ENCODE data around the gene ZSWIM4. TPM values are rescaled to one million over a fixed set of nuclear protein-coding genes. Genes with fewer than 3 reads are reported as not detected.

The ZSWIM4 gene
- total and polyA plus RNA-seq, 10 of the 15 experiments (the other 5 are each of a cell fraction or from before 2014, with no cell fraction given) = 0.73 to 11.1 (median 1.8) TPM; not detected in 2

GRCh38 chr19:13873834-13874515 lies 78.7 kb downstream of the ZSWIM4 start:
- Histone ChIP-seq H3K9ac (ENCODE audit: control insufficient read depth, insufficient read depth, low read length) (no peak overlapping the region), H3K4me2 (ENCODE audit: control insufficient read depth, insufficient read depth) (no peak overlapping the region), H4K20me1 (ENCODE audit: control insufficient read depth, insufficient read depth) (no peaks in the 10 kb centered on the region), H3K27me3 (replicated peaks in 1 of 2; ENCODE audit: control insufficient read depth in 2 of 2, insufficient read depth in 2 of 2, low read length in 1 of 2) (no peaks in the 10 kb centered on the region), H3K79me2 (ENCODE audit: control insufficient read depth, insufficient read depth, low read length) (no peaks in the 10 kb centered on the region), H3K4me1 (ENCODE audit: control insufficient read depth, insufficient read depth, low read length) (no peaks in the 10 kb centered on the region), H3K9me3 (replicated peaks; ENCODE audit: control insufficient read depth, insufficient read depth, low read length) (no peaks in the 10 kb centered on the region), H3K4me3 (no peak overlapping the region), H3K36me3 (ENCODE audit: control insufficient read depth in 2 of 2, insufficient read depth in 2 of 2, low read length in 1 of 2) (no peaks in the 10 kb centered on the region), H3K27ac (ENCODE audit: control insufficient read depth, insufficient read depth) (no peak overlapping the region), H2AFZ (ENCODE audit: control insufficient read depth, low read depth, low read length) (no peak overlapping the region)
- POLR2A ChIA-PET = interaction anchor here (0.6 kb wide), 1 partner anchor 15 kb away, joined by 3 read pairs; no protein-coding TSS in a partner anchor
- no TSS peak for BruUV-seq (replicated peaks)
- no peak for FAIRE-seq
- WGBS (ENCODE audit: insufficient coverage, insufficient replicate concordance, low lambda C conversion rate, missing lambda C conversion rate) = 77% methylated on average over 35 of the region's 35 CpGs
- RAD21 ChIA-PET (ENCODE audit: unreplicated experiment) = no interaction called here
- TF ChIP-seq MEF2B (IDR thresholded peaks at IDR 0.05; ENCODE audit: partially characterized antibody, poor library complexity, severe bottlenecking) (no peak), BCL11A (IDR thresholded peaks at IDR 0.05; ENCODE audit: low read depth, low read length) (no peak), NFIC (IDR thresholded peaks at IDR 0.05; ENCODE audit: low read depth, low read length) (no peak)
- intact Hi-C loops (cut with micrococcal nuclease; ENCODE audit: unreplicated experiment) = no loop called here
- no peak for ATAC-seq
- CTCF ChIA-PET = interaction anchor here (3.1 kb wide), 1 partner anchor 11 kb away, joined by 13 read pairs; no protein-coding TSS in a partner anchor
- SMC1A ChIA-PET (ENCODE audit: uncharacterized antibody, unreplicated experiment) = no interaction called here
- no peak for DNase-seq (ENCODE audit: low read depth, low spot score)
- in situ Hi-C loops (cut with MboI) = no loop called here

GRCh38 chr19:13875824-13876223 lies 80.6 kb downstream of the ZSWIM4 start:
- intact Hi-C loops (cut with micrococcal nuclease; ENCODE audit: unreplicated experiment) = no loop called here
- H3K9me3 ChIP-seq (replicated peaks; ENCODE audit: control insufficient read depth, insufficient read depth, low read length) = no peaks in the 10 kb centered on the region
- ATAC-seq (no peak), FAIRE-seq (no peak), DNase-seq (ENCODE audit: low read depth, low spot score) (no peak)
- H3K4me1 ChIP-seq (ENCODE audit: control insufficient read depth, insufficient read depth, low read length) = peaks cover 6% of the 10 kb centered on the region
- no peak overlapping the region for H3K9ac ChIP-seq (ENCODE audit: control insufficient read depth, insufficient read depth, low read length)
- H3K4me2 ChIP-seq (ENCODE audit: control insufficient read depth, insufficient read depth) = no peak overlapping the region
- no peak overlapping the region for H3K4me3 ChIP-seq
- H3K27ac ChIP-seq (ENCODE audit: control insufficient read depth, insufficient read depth) = no peak overlapping the region
- no peak overlapping the region for H2AFZ ChIP-seq (ENCODE audit: control insufficient read depth, low read depth, low read length)
- H4K20me1 ChIP-seq (ENCODE audit: control insufficient read depth, insufficient read depth) = no peaks in the 10 kb centered on the region
- CTCF ChIA-PET = interaction anchor here (0.9 to 6.8 kb wide), 4 partner anchors 13 to 260 kb away, joined by 3 to 43 read pairs (median 8); partner anchors contain the start of gene ASF1B
- in situ Hi-C loops (cut with MboI) = loop anchor here (25.0 kb wide), 1 partner anchor 461 kb away; no protein-coding TSS in a partner anchor
- POLR2A ChIA-PET = interaction anchor here (0.6 kb wide), 1 partner anchor 486 kb away, joined by 3 read pairs; no protein-coding TSS in a partner anchor
- RAD21 ChIA-PET (ENCODE audit: unreplicated experiment) = no interaction called here
- SMC1A ChIA-PET (ENCODE audit: uncharacterized antibody, unreplicated experiment) = interaction anchor here (0.7 to 1.2 kb wide), 2 partner anchors 14 to 196 kb away, joined by 3 read pairs; no protein-coding TSS in a partner anchor
- no peaks in the 10 kb centered on the region for H3K27me3 ChIP-seq (replicated peaks in 1 of 2; ENCODE audit: control insufficient read depth in 2 of 2, insufficient read depth in 2 of 2, low read length in 1 of 2)
- no peaks in the 10 kb centered on the region for H3K79me2 ChIP-seq (ENCODE audit: control insufficient read depth, insufficient read depth, low read length)
- no TSS peak for BruUV-seq (replicated peaks)
- 55% methylated on average over 5 of the region's 5 CpGs for WGBS (ENCODE audit: insufficient coverage, insufficient replicate concordance, low lambda C conversion rate, missing lambda C conversion rate)
- H3K36me3 ChIP-seq (ENCODE audit: control insufficient read depth in 2 of 2, insufficient read depth in 2 of 2, low read length in 1 of 2) = no peaks in the 10 kb centered on the region
- no peak for TF ChIP-seq MTA3 (IDR thresholded peaks at IDR 0.05; ENCODE audit: borderline replicate concordance, low read length)
- TF ChIP-seq BRCA1 (IDR thresholded peaks at IDR 0.05; ENCODE audit: low read depth, low read length) = no peak
- TF ChIP-seq PKNOX1 (IDR thresholded peaks at IDR 0.05) = no peak
- TF ChIP-seq NR2F1 (conservative IDR thresholded peaks at IDR 0.05) = no peak
- no peak for TF ChIP-seq ASH2L (IDR thresholded peaks at IDR 0.05; ENCODE audit: borderline replicate concordance, low read depth)
- TF ChIP-seq, protein P1, sequence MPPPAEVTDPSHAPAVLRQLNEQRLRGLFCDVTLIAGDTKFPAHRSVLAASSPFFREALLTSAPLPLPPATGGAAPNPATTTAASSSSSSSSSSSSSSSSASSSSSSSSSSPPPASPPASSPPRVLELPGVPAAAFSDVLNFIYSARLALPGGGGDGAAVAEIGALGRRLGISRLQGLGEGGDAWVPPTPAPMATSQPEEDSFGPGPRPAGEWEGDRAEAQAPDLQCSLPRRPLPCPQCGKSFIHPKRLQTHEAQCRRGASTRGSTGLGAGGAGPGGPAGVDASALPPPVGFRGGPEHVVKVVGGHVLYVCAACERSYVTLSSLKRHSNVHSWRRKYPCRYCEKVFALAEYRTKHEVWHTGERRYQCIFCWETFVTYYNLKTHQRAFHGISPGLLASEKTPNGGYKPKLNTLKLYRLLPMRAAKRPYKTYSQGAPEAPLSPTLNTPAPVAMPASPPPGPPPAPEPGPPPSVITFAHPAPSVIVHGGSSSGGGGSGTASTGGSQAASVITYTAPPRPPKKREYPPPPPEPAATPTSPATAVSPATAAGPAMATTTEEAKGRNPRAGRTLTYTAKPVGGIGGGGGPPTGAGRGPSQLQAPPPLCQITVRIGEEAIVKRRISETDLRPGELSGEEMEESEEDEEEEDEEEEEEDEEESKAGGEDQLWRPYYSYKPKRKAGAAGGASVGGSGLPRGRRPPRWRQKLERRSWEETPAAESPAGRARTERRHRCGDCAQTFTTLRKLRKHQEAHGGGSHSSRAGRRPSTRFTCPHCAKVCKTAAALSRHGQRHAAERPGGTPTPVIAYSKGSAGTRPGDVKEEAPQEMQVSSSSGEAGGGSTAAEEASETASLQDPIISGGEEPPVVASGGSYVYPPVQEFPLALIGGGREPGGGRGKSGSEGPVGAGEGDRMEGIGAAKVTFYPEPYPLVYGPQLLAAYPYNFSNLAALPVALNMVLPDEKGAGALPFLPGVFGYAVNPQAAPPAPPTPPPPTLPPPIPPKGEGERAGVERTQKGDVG (CRISPR knock-in tag; IDR thresholded peaks at IDR 0.05) = no peak
- no peak for TF ChIP-seq ESRRA (IDR thresholded peaks at IDR 0.05; ENCODE audit: low read length)
- TF ChIP-seq RELA (IDR thresholded peaks at IDR 0.05; ENCODE audit: borderline replicate concordance, partially characterized antibody) = no peak
- TF ChIP-seq WRNIP1 (IDR thresholded peaks at IDR 0.05; ENCODE audit: borderline replicate concordance, low read depth, low read length) = no peak
- TF ChIP-seq NFYB (IDR thresholded peaks at IDR 0.05; ENCODE audit: insufficient read depth, low read depth, low read length) = no peak

All from GM12878 (cell line).